RCC 7860 (cell line): Measurements from ENCODE around the gene ALOX5.

Experiments used
- DNase-seq: peaks from one replicate; pipeline ENCODE4 v3.0.0-alpha.2; 2015; ENCODE audit warnings: low spot score
- FAIRE-seq: peaks from 2 replicates; lab custom pipeline; 2012; peaks lifted over from hg19 to GRCh38; lab: Jason Lieb, UNC

Gene ALOX5

GRCh38 chr10:45441239-45442190 lies 67.5 kb downstream of the ALOX5 start:
- DNase-seq (no peak), FAIRE-seq (no peak)

- FAIRE-seq (no peak), DNase-seq (no peak)
Observed at GRCh38 chr10:45442251-45442650, 68.2 kb downstream of the ALOX5 start.

- no peak for DNase-seq
- FAIRE-seq: no peak
Observed at GRCh38 chr10:45442662-45443061, 68.6 kb downstream of the ALOX5 start.

GRCh38 chr10:45443101-45444009 lies 69.3 kb downstream of the ALOX5 start:
- DNase-seq (no peak), FAIRE-seq (no peak)

GRCh38 chr10:45444022-45444421 lies 70.0 kb downstream of the ALOX5 start:
- no peak for DNase-seq
- FAIRE-seq: no peak

GRCh38 chr10:45444976-45445898 lies 71.2 kb downstream of the ALOX5 start:
- no peak for FAIRE-seq

GRCh38 chr10:45446858-45447257 lies 72.8 kb downstream of the ALOX5 start:
- no peak for FAIRE-seq
- no peak for DNase-seq

More at GRCh38 chr10:45444976-45445898, 71.2 kb downstream of the ALOX5 start:
- DNase-seq: no peak

GRCh38 chr10:45447416-45447815 lies 73.4 kb downstream of the ALOX5 start:
- DNase-seq (no peak), FAIRE-seq (no peak)

- no peak for DNase-seq
- no peak for FAIRE-seq
Observed at GRCh38 chr10:45450866-45451265, 76.8 kb downstream of the ALOX5 start.

GRCh38 chr10:45451407-45451806 lies 77.4 kb downstream of the ALOX5 start:
- FAIRE-seq (no peak), DNase-seq (no peak)

- FAIRE-seq (no peak), DNase-seq (no peak)
Observed at GRCh38 chr10:45452268-45452667, 78.3 kb downstream of the ALOX5 start.

GRCh38 chr10:45452743-45453452 lies 78.9 kb downstream of the ALOX5 start:
- DNase-seq (no peak), FAIRE-seq (no peak)

GRCh38 chr10:45453639-45454255 lies 79.7 kb downstream of the ALOX5 start:
- DNase-seq (no peak), FAIRE-seq (no peak)

GRCh38 chr10:45454262-45454661 lies 80.2 kb downstream of the ALOX5 start:
- DNase-seq: no peak
- FAIRE-seq: no peak

GRCh38 chr10:45454859-45455258 lies 80.8 kb downstream of the ALOX5 start:
- FAIRE-seq (no peak), DNase-seq (no peak)

- FAIRE-seq (no peak), DNase-seq (no peak)
Observed at GRCh38 chr10:45456233-45456632, 82.2 kb downstream of the ALOX5 start.

- DNase-seq: no peak
- FAIRE-seq: no peak
Observed at GRCh38 chr10:45456822-45457221, 82.8 kb downstream of the ALOX5 start.

- FAIRE-seq: no peak
- DNase-seq: no peak
Observed at GRCh38 chr10:45457487-45457886, 83.5 kb downstream of the ALOX5 start.

GRCh38 chr10:45460235-45460878 lies 86.3 kb downstream of the ALOX5 start:
- no peak for FAIRE-seq

More at GRCh38 chr10:45460235-45460878, 86.3 kb downstream of the ALOX5 start:
- no peak for DNase-seq
